AG04449 (cell line): ENCODE data around the gene JMJD4.

Experiments
- CTCF ChIA-PET: fragments of 350-600 bp; formaldehyde crosslinking; extraction: SDS; loops from one replicate; lab custom pipeline; 2021; ENCODE audit warnings: antibody characterized with exemption; lab: Yijun Ruan, JAX
- POLR2A ChIA-PET: fragments of 400-600, 350-600 bp; formaldehyde crosslinking; extraction: SDS; loops from one replicate; lab custom pipeline; 2020; ENCODE audit warnings: antibody characterized with exemption, inconsistent platforms; lab: Yijun Ruan, JAX
- DNase-seq: peaks from one replicate; pipeline ENCODE4 v3.0.0-alpha.2; 2010; ENCODE audit warnings: low read depth, low spot score
- H3K4me3 ChIP-seq: 2 replicates; pipeline ENCODE4 v1.5.1; 2011; ENCODE audit warnings: low read depth, mild to moderate bottlenecking, control low read depth, low read length
- CTCF ChIP-seq: IDR thresholded peaks from one replicate; pipeline ENCODE4 v1.5.1; 2011; ENCODE audit warnings: mild to moderate bottlenecking, moderate library complexity, low read length, control low read depth, inconsistent platforms; ENCODE audit not compliant: insufficient read depth; ENCODE audit errors: missing control alignments

Gene JMJD4

DNA sequence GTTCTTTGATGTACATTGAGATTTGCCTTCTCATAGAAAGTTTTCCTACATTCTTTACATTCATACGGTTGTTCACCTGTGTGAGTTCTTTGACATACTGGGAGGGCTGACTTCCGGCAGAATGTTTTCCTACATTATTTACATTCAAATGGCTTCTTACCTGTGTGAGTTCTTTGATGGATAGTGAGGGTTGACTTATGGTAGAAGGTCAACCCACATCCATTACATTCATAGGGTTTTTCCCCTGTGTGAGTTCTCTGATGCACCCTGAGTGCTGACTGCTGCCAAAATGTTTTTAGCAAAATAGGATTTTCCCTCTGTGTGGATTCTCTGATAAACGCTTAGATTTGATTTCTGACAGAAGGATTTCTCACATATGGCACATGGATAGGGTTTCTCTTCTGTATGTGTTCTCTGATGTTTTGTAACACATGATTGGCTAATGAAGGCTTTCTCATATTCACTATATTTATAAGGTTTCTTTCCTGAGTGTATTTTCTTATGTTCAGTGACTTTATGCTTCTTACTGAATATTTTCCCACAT is 37.7 kb downstream of the JMJD4 start:
- ChIA-PET POLR2A (no interaction called here), CTCF (no interaction called here)
- no peak for TF ChIP-seq CTCF
- H3K4me3 ChIP-seq, result no peak overlapping the region
- DNase-seq, result no peak

GRCh38 chr1:227685807-227686206 is 49.3 kb downstream of the JMJD4 start:
- no peak for TF ChIP-seq CTCF
- no peak for DNase-seq
- H3K4me3 ChIP-seq, result no peak overlapping the region
- POLR2A ChIA-PET, result no interaction called here
- CTCF ChIA-PET, result no interaction called here
